Aorta (tissue), 5 donors: Measurements from ENCODE around the gene PAK1. TPM values are rescaled to one million over a fixed set of nuclear protein-coding genes. Genes with fewer than 3 reads are reported as not detected.

ENCODE experiments used
- ATAC-seq: fragments of 200-7000 bp; cut with Tn5 transposase; one replicate; pipeline ENCODE4 v1.9.1; 2022; ENCODE audit warnings: moderate library complexity; ENCODE audit not compliant: low FRiP score
- DNase-seq, 2 donors: peaks; one replicate each; pipeline ENCODE4 v3.0.0-alpha.2; 2020
- H3K27ac ChIP-seq, 2 donors: one replicate each; pipeline ENCODE4 v1.5.1; 2013; ENCODE audit warnings: low read length in 2 of 2, mild to moderate bottlenecking in 2 of 2, moderate library complexity in 2 of 2, control low read depth in 1 of 2, inconsistent platforms in 1 of 2, low read depth in 1 of 2
- H3K27me3 ChIP-seq, 2 donors: one replicate each; pipeline ENCODE4 v1.6.1; 2013; ENCODE audit warnings: control low read depth in 1 of 2, low read length in 1 of 2, mild to moderate bottlenecking in 1 of 2, moderate library complexity in 1 of 2; ENCODE audit not compliant: insufficient read depth in 2 of 2, control insufficient read depth in 1 of 2
- H3K36me3 ChIP-seq, 2 donors: one replicate each; pipeline ENCODE4 v1.6.1; 2013; ENCODE audit warnings: control low read depth in 1 of 2, low read length in 1 of 2, mild to moderate bottlenecking in 1 of 2; ENCODE audit not compliant: insufficient read depth in 2 of 2, control insufficient read depth in 1 of 2
- H3K4me1 ChIP-seq, 2 donors: one replicate each; pipeline ENCODE4 v1.6.1; 2013; ENCODE audit warnings: low read length in 2 of 2, control low read depth in 1 of 2, mild to moderate bottlenecking in 1 of 2, moderate library complexity in 1 of 2; ENCODE audit not compliant: insufficient read depth in 2 of 2, control insufficient read depth in 1 of 2
- H3K4me3 ChIP-seq, 2 donors: one replicate each; pipeline ENCODE4 v1.5.1; 2013; ENCODE audit warnings: low read length in 2 of 2, control low read depth in 1 of 2, mild to moderate bottlenecking in 1 of 2
- H3K9me3 ChIP-seq: one replicate; pipeline ENCODE4 v1.6.1; 2013; ENCODE audit warnings: mild to moderate bottlenecking, low read length; ENCODE audit not compliant: control insufficient read depth
- whole genome bisulfite sequencing, 2 donors: extraction: QIAGEN DNeasy Blood & Tissue Kit; methylation state at CpG; one replicate each; pipeline ENCODE4 v1.1.7; 2013; 5-methylcytosine and 5-hydroxymethylcytosine counted together
- intact Hi-C, 2 donors: fragments of 100-400 bp; cut with DNase I; formaldehyde crosslinking; loops; one replicate each; pipeline versions ENCODE4 v1.14.2 to v1.15.0; 2022
- polyA plus RNA-seq, 2 donors: library from polyadenylated mRNA; stranded (reverse); fragments of 200-250 nt; gene quantifications; one replicate each; pipeline ENCODE4 v1.2.3, GENCODE V29; 2013
- total RNA-seq, 2 donors: library from RNA; stranded (reverse); fragmentation: NEBNext Ultra II Directional; extraction: Animal tissue kit (Norgen Biotek cat#: 25700); gene quantifications; one replicate each; pipeline ENCODE4 v1.2.1, GENCODE V29; 2021
- donor health status: healthy with polysubstance abuse.
- donor health status: Bipolar disorder and iron deficiency.
- donor health status: DM: no; HTN: no; CAD: no.
- donor health status: DM: no; HTN: no; CAD: no.
- donor health status: DM: yes; HTN: yes; CAD: no.

Gene PAK1
- total and polyA plus RNA-seq, 4 donors: 9.4 to 42.6 (median 19.4) TPM

GRCh38 chr11:77346906-77347603, 126.8 kb downstream of the PAK1 start:
- Histone ChIP-seq H3K27me3 (no peaks in the 10 kb centered on the region), H3K4me3 (no peak overlapping the region), H3K27ac (no peak overlapping the region), H3K4me1 (no peaks in the 10 kb centered on the region), H3K36me3 (peaks cover 0 to 7% of the 10 kb centered on the region in 2 donors), H3K9me3 (no peaks in the 10 kb centered on the region)
- ATAC-seq: no peak
- intact Hi-C loops: no loop called here
- WGBS, 2 donors: 88 to 96% methylated on average over 2 of the region's 2 CpGs
- no peak for DNase-seq

- H3K4me1 ChIP-seq: no peaks in the 10 kb centered on the region
- no peak overlapping the region for H3K4me3 ChIP-seq
- ATAC-seq (no peak), DNase-seq (no peak)
- peaks cover under 1 to 7% of the 10 kb centered on the region in 2 donors for H3K36me3 ChIP-seq
- WGBS, 2 donors: 29 to 45% methylated on average over 3 of the region's 3 CpGs
- no peak overlapping the region for H3K27ac ChIP-seq
- H3K27me3 ChIP-seq: no peaks in the 10 kb centered on the region
- intact Hi-C loops: no loop called here
- H3K9me3 ChIP-seq: no peaks in the 10 kb centered on the region
Measured at GRCh38 chr11:77345621-77346020, 128.3 kb downstream of the PAK1 start.

GRCh38 chr11:77340501-77340900, 133.4 kb downstream of the PAK1 start:
- intact Hi-C loops: no loop called here
- WGBS, 2 donors: 66 to 72% methylated on average over 3 of the region's 3 CpGs
- no peak for DNase-seq
- Histone ChIP-seq H3K4me1 (no peaks in the 10 kb centered on the region), H3K27me3 (no peaks in the 10 kb centered on the region), H3K27ac (no peak overlapping the region), H3K36me3 (peaks cover 7 to 9% of the 10 kb centered on the region in 2 donors), H3K4me3 (no peak overlapping the region), H3K9me3 (no peaks in the 10 kb centered on the region)
- ATAC-seq: no peak

GRCh38 chr11:77332259-77332658, 141.6 kb downstream of the PAK1 start:
- H3K4me1 ChIP-seq: no peaks in the 10 kb centered on the region
- H3K36me3 ChIP-seq: peaks cover 0 to 5% of the 10 kb centered on the region in 2 donors
- no peaks in the 10 kb centered on the region for H3K27me3 ChIP-seq
- H3K27ac ChIP-seq: no peak overlapping the region
- WGBS, 2 donors: 82 to 94% methylated on average over 1 to 3 of the region's 3 CpGs
- ATAC-seq (no peak), DNase-seq (no peak)
- H3K4me3 ChIP-seq: no peak overlapping the region
- intact Hi-C loops: no loop called here
- no peaks in the 10 kb centered on the region for H3K9me3 ChIP-seq

GRCh38 chr11:77325159-77325558, 148.7 kb downstream of the PAK1 start:
- DNase-seq (no peak), ATAC-seq (no peak)
- no peaks in the 10 kb centered on the region for H3K4me1 ChIP-seq
- H3K9me3 ChIP-seq: no peaks in the 10 kb centered on the region
- H3K4me3 ChIP-seq: no peak overlapping the region
- peaks cover 0 to 7% of the 10 kb centered on the region in 2 donors for H3K36me3 ChIP-seq
- H3K27ac ChIP-seq: no peak overlapping the region
- intact Hi-C loops: no loop called here
- H3K27me3 ChIP-seq: no peaks in the 10 kb centered on the region
- 86 to 92% methylated on average over 1 of the region's 1 CpG for WGBS, 2 donors

GRCh38 chr11:77324508-77324907, 149.4 kb downstream of the PAK1 start:
- intact Hi-C loops: no loop called here
- ATAC-seq (no peak), DNase-seq (no peak)
- Histone ChIP-seq H3K9me3 (no peaks in the 10 kb centered on the region), H3K4me1 (no peaks in the 10 kb centered on the region), H3K4me3 (no peak overlapping the region), H3K27ac (no peak overlapping the region), H3K27me3 (no peaks in the 10 kb centered on the region), H3K36me3 (peaks cover 0 to 7% of the 10 kb centered on the region in 2 donors)

- ATAC-seq: no peak
- Histone ChIP-seq H3K4me1 (no peaks in the 10 kb centered on the region), H3K27me3 (no peaks in the 10 kb centered on the region), H3K27ac (no peak overlapping the region), H3K4me3 (no peak overlapping the region), H3K9me3 (no peaks in the 10 kb centered on the region), H3K36me3 (peaks cover 0 to 7% of the 10 kb centered on the region in 2 donors)
- intact Hi-C loops: no loop called here
- DNase-seq: no peak
- WGBS, 2 donors: 92 to 96% methylated on average over 2 of the region's 2 CpGs
Measured at GRCh38 chr11:77322926-77323590, 150.8 kb downstream of the PAK1 start.

GRCh38 chr11:77322506-77322905, 151.4 kb downstream of the PAK1 start:
- Histone ChIP-seq H3K27ac (no peak overlapping the region), H3K4me3 (no peak overlapping the region), H3K27me3 (no peaks in the 10 kb centered on the region), H3K9me3 (no peaks in the 10 kb centered on the region), H3K4me1 (no peaks in the 10 kb centered on the region), H3K36me3 (peaks cover 0 to 7% of the 10 kb centered on the region in 2 donors)
- 89 to 94% methylated on average over 2 of the region's 2 CpGs for WGBS, 2 donors
- DNase-seq (no peak), ATAC-seq (no peak)
- intact Hi-C loops: no loop called here

- 87 to 100% methylated on average over 1 of the region's 1 CpG for WGBS, 2 donors
- intact Hi-C loops: no loop called here
- Histone ChIP-seq H3K36me3 (peaks cover 0 to 7% of the 10 kb centered on the region in 2 donors), H3K27me3 (no peaks in the 10 kb centered on the region), H3K9me3 (no peaks in the 10 kb centered on the region), H3K27ac (no peak overlapping the region), H3K4me1 (no peaks in the 10 kb centered on the region), H3K4me3 (no peak overlapping the region)
- DNase-seq (no peak), ATAC-seq (no peak)
Measured at GRCh38 chr11:77320351-77320750, 153.5 kb downstream of the PAK1 start.
